Measurements from ENCODE around the gene FRS3.

FRS3 gene

GRCh38 chr6:41811095-41811494, 31.4 kb upstream of the FRS3 start:
- no peak for TF ChIP-seq CTCF (IDR thresholded peaks at IDR 0.05; ENCODE audit: control insufficient read depth, insufficient read depth, low read depth, low read length, missing control alignments)
- no peak for DNase-seq (ENCODE audit: low read depth)
- H3K4me3 ChIP-seq (ENCODE audit: control insufficient read depth, low read depth, low read length): no peak overlapping the region

- no peak for TF ChIP-seq CTCF (IDR thresholded peaks at IDR 0.05; ENCODE audit: control insufficient read depth, insufficient read depth, low read depth, low read length, missing control alignments)
- no peak for DNase-seq (ENCODE audit: low read depth)
These were observed 26.4 kb upstream of the FRS3 start for GRCh38 chr6:41805830-41806774.

GRCh38 chr6:41801380-41801779, 21.7 kb upstream of the FRS3 start:
- TF ChIP-seq CTCF (IDR thresholded peaks at IDR 0.05; ENCODE audit: control insufficient read depth, insufficient read depth, low read depth, low read length, missing control alignments): peak; percentile 71
- H3K4me3 ChIP-seq (ENCODE audit: control insufficient read depth, low read depth, low read length): no peak overlapping the region
- no peak for DNase-seq (ENCODE audit: low read depth)

More at GRCh38 chr6:41805830-41806774, 26.4 kb upstream of the FRS3 start:
- no peak overlapping the region for H3K4me3 ChIP-seq (ENCODE audit: control insufficient read depth, low read depth, low read length)

- DNase-seq (ENCODE audit: low read depth): no peak
- no peak for TF ChIP-seq CTCF (IDR thresholded peaks at IDR 0.05; ENCODE audit: control insufficient read depth, insufficient read depth, low read depth, low read length, missing control alignments)
These were observed 19.8 kb upstream of the FRS3 start for GRCh38 chr6:41799559-41799911.

GRCh38 chr6:41798901-41799558, 19.3 kb upstream of the FRS3 start:
- TF ChIP-seq CTCF (IDR thresholded peaks at IDR 0.05; ENCODE audit: control insufficient read depth, insufficient read depth, low read depth, low read length, missing control alignments): no peak
- H3K4me3 ChIP-seq (ENCODE audit: control insufficient read depth, low read depth, low read length): no peak overlapping the region
- DNase-seq (ENCODE audit: low read depth): no peak

More at GRCh38 chr6:41799559-41799911, 19.8 kb upstream of the FRS3 start:
- H3K4me3 ChIP-seq (ENCODE audit: control insufficient read depth, low read depth, low read length): no peak overlapping the region

GRCh38 chr6:41796474-41796873, 16.8 kb upstream of the FRS3 start:
- TF ChIP-seq CTCF (IDR thresholded peaks at IDR 0.05; ENCODE audit: control insufficient read depth, insufficient read depth, low read depth, low read length, missing control alignments): no peak
- H3K4me3 ChIP-seq (ENCODE audit: control insufficient read depth, low read depth, low read length): no peak overlapping the region
- no peak for DNase-seq (ENCODE audit: low read depth)

Data from AG09309 (cell line).